DOHH2 (cell line): ENCODE results near the gene DNAH10.

Source experiments
- EZH2phosphoT487 ChIP-seq: fragments of 200-600 bp; sonication (generic); IDR thresholded peaks from 2 replicates; pipeline ENCODE4 v1.6.1; 2017; ENCODE audit warnings: borderline replicate concordance, mild to moderate bottlenecking, antibody characterized with exemption, low read length, moderate library complexity, mixed read lengths
- TF ChIP-seq, protein P1 (sequence below): fragments of 200-600 bp; sonication (generic); IDR thresholded peaks from one replicate; pipeline ENCODE4 v1.5.1; 2014; ENCODE audit warnings: antibody characterized with exemption, mild to moderate bottlenecking, low read depth, low read length; ENCODE audit not compliant: poor library complexity, severe bottlenecking

GRCh38 chr12:123967121-123967586 is 205.1 kb downstream of the DNAH10 start:
- TF ChIP-seq, protein P1, sequence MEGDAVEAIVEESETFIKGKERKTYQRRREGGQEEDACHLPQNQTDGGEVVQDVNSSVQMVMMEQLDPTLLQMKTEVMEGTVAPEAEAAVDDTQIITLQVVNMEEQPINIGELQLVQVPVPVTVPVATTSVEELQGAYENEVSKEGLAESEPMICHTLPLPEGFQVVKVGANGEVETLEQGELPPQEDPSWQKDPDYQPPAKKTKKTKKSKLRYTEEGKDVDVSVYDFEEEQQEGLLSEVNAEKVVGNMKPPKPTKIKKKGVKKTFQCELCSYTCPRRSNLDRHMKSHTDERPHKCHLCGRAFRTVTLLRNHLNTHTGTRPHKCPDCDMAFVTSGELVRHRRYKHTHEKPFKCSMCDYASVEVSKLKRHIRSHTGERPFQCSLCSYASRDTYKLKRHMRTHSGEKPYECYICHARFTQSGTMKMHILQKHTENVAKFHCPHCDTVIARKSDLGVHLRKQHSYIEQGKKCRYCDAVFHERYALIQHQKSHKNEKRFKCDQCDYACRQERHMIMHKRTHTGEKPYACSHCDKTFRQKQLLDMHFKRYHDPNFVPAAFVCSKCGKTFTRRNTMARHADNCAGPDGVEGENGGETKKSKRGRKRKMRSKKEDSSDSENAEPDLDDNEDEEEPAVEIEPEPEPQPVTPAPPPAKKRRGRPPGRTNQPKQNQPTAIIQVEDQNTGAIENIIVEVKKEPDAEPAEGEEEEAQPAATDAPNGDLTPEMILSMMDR: no peak
- no peak for TF ChIP-seq EZH2phosphoT487
